ENCODE results near the gene OR4A5. TPM values are rescaled to one million over a fixed set of nuclear protein-coding genes. Genes with fewer than 3 reads are reported as not detected.
"Not testable (repeated sequence)": the region's sequence is repeated elsewhere in the genome, so short reads cannot be mapped to it uniquely, and the experiment has no call there.

OR4A5 gene, protein sequence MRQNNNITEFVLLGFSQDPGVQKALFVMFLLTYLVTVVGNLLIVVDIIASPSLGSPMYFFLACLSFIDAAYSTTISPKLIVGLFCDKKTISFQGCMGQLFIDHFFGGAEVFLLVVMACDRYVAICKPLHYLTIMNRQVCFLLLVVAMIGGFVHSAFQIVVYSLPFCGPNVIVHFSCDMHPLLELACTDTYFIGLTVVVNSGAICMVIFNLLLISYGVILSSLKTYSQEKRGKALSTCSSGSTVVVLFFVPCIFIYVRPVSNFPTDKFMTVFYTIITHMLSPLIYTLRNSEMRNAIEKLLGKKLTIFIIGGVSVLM
- not detected in 2 replicates for total RNA-seq

DNA sequence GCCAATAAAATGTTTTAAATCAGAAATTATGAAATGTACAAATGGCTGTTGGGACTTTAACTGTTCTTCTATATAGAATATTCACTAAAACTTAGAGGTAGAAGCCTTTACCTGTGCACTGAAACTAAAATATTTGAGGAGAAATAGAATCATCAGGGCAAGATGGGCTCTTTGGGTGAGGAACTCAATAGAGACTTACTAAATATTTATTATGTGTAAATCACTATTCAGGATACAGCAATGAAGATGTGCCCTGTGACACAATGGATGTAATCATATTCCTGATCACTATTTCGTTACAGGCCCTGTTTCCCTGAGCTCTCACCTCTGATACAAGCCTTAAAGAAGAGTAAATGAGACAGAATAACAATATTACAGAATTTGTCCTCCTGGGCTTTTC lies at the start of gene OR4A5:
TSS of gene OR4A5 (plus strand) at position 301 of the 400 bp plus-strand sequence. CDS start at position 354, 53 bp downstream.
- H3K36me3 Mint-ChIP-seq (ENCODE audit: low read depth); H3K27me3 Mint-ChIP-seq (ENCODE audit: low read depth); intact Hi-C loops (cut with micrococcal nuclease); DNase-seq (ENCODE audit: low spot score); H3K4me3 Mint-ChIP-seq (ENCODE audit: low read depth); H3K4me1 Mint-ChIP-seq (ENCODE audit: low read depth); H3K27ac Mint-ChIP-seq: not testable (repeated sequence)
- H3K9me3 Mint-ChIP-seq: peaks cover 75% of the 10 kb centered on the region

DNA sequence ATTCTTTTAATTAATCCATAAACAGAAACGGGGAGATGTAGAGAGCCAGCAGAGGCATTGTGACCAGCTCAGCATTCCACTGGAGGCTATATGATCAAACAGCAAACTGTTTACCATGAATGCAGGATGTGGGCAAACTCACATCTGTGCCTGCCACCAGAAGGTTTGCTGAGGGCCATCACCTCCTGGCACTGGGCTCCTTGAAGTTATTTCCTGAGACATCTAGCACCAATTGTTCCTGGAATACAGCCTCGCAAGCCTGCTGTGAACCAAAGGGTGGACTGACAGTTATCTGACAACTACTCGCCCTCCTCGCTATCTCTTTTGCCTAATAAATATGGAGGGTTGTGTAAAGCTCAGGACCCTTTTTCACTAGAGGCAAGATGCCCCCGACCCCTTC lies 13.5 kb downstream of the OR4A5 start:
- intact Hi-C loops (cut with micrococcal nuclease); H3K27ac Mint-ChIP-seq; H3K4me3 Mint-ChIP-seq (ENCODE audit: low read depth); DNase-seq (ENCODE audit: low spot score); H3K36me3 Mint-ChIP-seq (ENCODE audit: low read depth); H3K27me3 Mint-ChIP-seq (ENCODE audit: low read depth); H3K4me1 Mint-ChIP-seq (ENCODE audit: low read depth): not testable (repeated sequence)
- peaks cover 55% of the 10 kb centered on the region for H3K9me3 Mint-ChIP-seq

Other genes starting within 250 kb of the OR4A5 start
- not detected in 2 replicates for gene OR4C46, start 102.8 kb upstream of the OR4A5 start, total RNA-seq